Naive thymus-derived CD4-positive, alpha-beta T cell (primary cell): ENCODE measurements around the gene JAZF1. TPM values are rescaled to one million over a fixed set of nuclear protein-coding genes. Genes with fewer than 3 reads are reported as not detected.
A peak's percentile ranks its signal among the peaks of the same experiment; 100 is the strongest.

Experiments used
- ATAC-seq: fragments of 150-1000 bp; cut with Tn5 transposase; 2 replicates; pipeline ENCODE4 v1.10.0; 2021; ENCODE audit warnings: mild to moderate bottlenecking, moderate library complexity
- CTCF ChIA-PET: fragments of 350-600 bp; sonication (Branson Sonifier 250); formaldehyde crosslinking; loops from one replicate; lab custom pipeline; 2021; ENCODE audit warnings: antibody characterized with exemption; lab: Charles Lee
- POLR2A ChIA-PET: fragments of 350-600 bp; sonication (Branson Sonifier 250); formaldehyde crosslinking; loops from one replicate; lab custom pipeline; 2021; ENCODE audit warnings: antibody characterized with exemption, inconsistent platforms; lab: Charles Lee
- DNase-seq, 9 donors: peaks; one replicate each; pipeline versions ENCODE4 v3.0.0 to v3.0.0-alpha.2; 2020 to 2022; ENCODE audit warnings: mixed read lengths in 1 of 9
- H3K27ac ChIP-seq: one replicate; pipeline ENCODE4 v1.7.0; 2013; ENCODE audit warnings: mild to moderate bottlenecking, low read depth, low read length, moderate library complexity
- H3K27me3 ChIP-seq, 2 donors: one replicate each; pipeline ENCODE4 v1.7.0; 2013; ENCODE audit warnings: low read length in 2 of 2, mild to moderate bottlenecking in 2 of 2, moderate library complexity in 2 of 2; ENCODE audit not compliant: control insufficient read depth in 2 of 2, insufficient read depth in 2 of 2
- H3K36me3 ChIP-seq, 3 experiments: 1 replicate in 2 of 3; 2 replicates in 1 of 3; pipeline ENCODE4 v1.7.0; 2013; ENCODE audit warnings: low read length in 3 of 3, mild to moderate bottlenecking in 3 of 3, moderate library complexity in 1 of 3; ENCODE audit not compliant: insufficient read depth in 3 of 3, control insufficient read depth in 2 of 3
- H3K4me1 ChIP-seq, 2 donors: one replicate each; pipeline ENCODE4 v1.7.0; 2013; ENCODE audit warnings: low read length in 2 of 2, mild to moderate bottlenecking in 2 of 2, moderate library complexity in 1 of 2; ENCODE audit not compliant: control insufficient read depth in 2 of 2, insufficient read depth in 2 of 2
- H3K4me3 ChIP-seq: 2 replicates; pipeline ENCODE4 v1.7.0; 2013; ENCODE audit warnings: mild to moderate bottlenecking, low read length
- H3K9me3 ChIP-seq, 3 experiments: 1 replicate in 2 of 3; 2 replicates in 1 of 3; pipeline ENCODE4 v1.7.0; 2013; ENCODE audit warnings: low read length in 3 of 3; ENCODE audit not compliant: control insufficient read depth in 2 of 3
- H3K27ac Mint-ChIP-seq, 9 donors: one replicate each; pipeline ENCODE4 v1.8.0; 2020 to 2022; ENCODE audit warnings: mixed read lengths in 9 of 9, mild to moderate bottlenecking in 8 of 9, moderate library complexity in 5 of 9, inconsistent platforms in 2 of 9
- H3K27me3 Mint-ChIP-seq, 5 donors: one replicate each; pipeline ENCODE4 v1.8.0; 2021 to 2022; ENCODE audit warnings: mixed read lengths in 5 of 5, mild to moderate bottlenecking in 1 of 5
- H3K36me3 Mint-ChIP-seq, 5 donors: one replicate each; pipeline ENCODE4 v1.8.0; 2020 to 2022; ENCODE audit warnings: mixed read lengths in 5 of 5, mild to moderate bottlenecking in 3 of 5, inconsistent platforms in 1 of 5
- H3K4me1 Mint-ChIP-seq, 7 donors: one replicate each; pipeline ENCODE4 v1.8.0; 2020 to 2022; ENCODE audit warnings: mixed read lengths in 7 of 7, mild to moderate bottlenecking in 3 of 7, inconsistent platforms in 1 of 7
- H3K4me3 Mint-ChIP-seq, 10 donors: one replicate each; pipeline ENCODE4 v1.8.0; 2020 to 2022; ENCODE audit warnings: mild to moderate bottlenecking in 10 of 10, mixed read lengths in 10 of 10, moderate library complexity in 6 of 10, inconsistent platforms in 2 of 10
- H3K9me3 Mint-ChIP-seq, 11 donors: one replicate each; pipeline ENCODE4 v1.8.0; 2020 to 2022; ENCODE audit warnings: mixed read lengths in 11 of 11, mild to moderate bottlenecking in 4 of 11, inconsistent platforms in 1 of 11, moderate library complexity in 1 of 11
- intact Hi-C, 2 donors: fragments of 100-400 bp; cut with micrococcal nuclease; formaldehyde crosslinking; loops; one replicate each; pipeline ENCODE4 v1.15.1; 2023
- polyA plus RNA-seq, 2 donors: library from polyadenylated mRNA; unstranded; fragments of 300-500 nt; fragmentation: Illumina TruSeq; gene quantifications; one replicate each; pipeline ENCODE4 v1.2.3, GENCODE V29; 2021
- total RNA-seq, 6 experiments: library from RNA in 5 of 6; stranded (reverse) in 5 of 6; gene quantifications; 1 replicate in 5 of 6; 2 replicates in 1 of 6; pipeline ENCODE4 v1.2.3 and lab custom pipeline; 2021 to 2026

Gene JAZF1
- total and polyA plus RNA-seq, 7 experiments from 2014 or later: 2.0 to 33.1 (median 3.2) TPM

DNA sequence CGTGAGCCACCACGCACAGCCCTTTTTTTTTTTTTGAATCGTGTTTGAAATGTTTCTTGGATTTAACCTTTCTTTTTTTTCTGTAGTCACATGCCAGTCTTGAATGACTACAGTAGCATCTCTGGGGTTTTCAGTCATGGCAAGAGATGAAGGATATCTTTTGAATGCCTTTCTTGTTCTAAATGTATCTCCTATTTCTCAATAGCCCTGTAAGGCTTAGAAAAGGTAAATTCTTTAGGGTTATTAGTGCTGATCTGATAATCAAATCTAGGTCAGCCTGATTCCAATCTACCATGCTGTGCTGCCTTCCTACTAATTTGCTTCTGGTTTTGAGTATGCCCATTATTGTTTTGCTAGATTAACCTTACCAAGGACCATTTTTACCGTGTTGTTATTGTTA is 370.4 kb downstream of the JAZF1 start:
- Histone ChIP-seq H3K36me3 (peaks cover 0 to 14% (median 0%) of the 10 kb centered on the region in 3 experiments), H3K9me3 (no peaks in the 10 kb centered on the region), H3K4me3 (no peak overlapping the region), H3K4me1 (no peaks in the 10 kb centered on the region), H3K27me3 (no peaks in the 10 kb centered on the region), H3K27ac (no peak overlapping the region)
- H3K36me3 Mint-ChIP-seq: peaks cover 0 to 45% (median 18%) of the 10 kb centered on the region in 5 donors
- CTCF ChIA-PET: no interaction called here
- POLR2A ChIA-PET: interaction anchor here (0.6 kb wide), 1 partner anchor 19 kb away, joined by 3 read pairs; no protein-coding TSS in a partner anchor
- H3K27ac Mint-ChIP-seq: peak overlapping the region in 4 of 9 donors; percentile 4 to 36 (median 30)
- DNase-seq (no peak), ATAC-seq (no peak)
- peaks cover 0 to 24% (median 8%) of the 10 kb centered on the region in 7 donors for H3K4me1 Mint-ChIP-seq
- no peak overlapping the region for H3K4me3 Mint-ChIP-seq
- intact Hi-C loops: no loop called here
- H3K27me3 Mint-ChIP-seq: no peaks in the 10 kb centered on the region
- no peaks in the 10 kb centered on the region for H3K9me3 Mint-ChIP-seq

DNA sequence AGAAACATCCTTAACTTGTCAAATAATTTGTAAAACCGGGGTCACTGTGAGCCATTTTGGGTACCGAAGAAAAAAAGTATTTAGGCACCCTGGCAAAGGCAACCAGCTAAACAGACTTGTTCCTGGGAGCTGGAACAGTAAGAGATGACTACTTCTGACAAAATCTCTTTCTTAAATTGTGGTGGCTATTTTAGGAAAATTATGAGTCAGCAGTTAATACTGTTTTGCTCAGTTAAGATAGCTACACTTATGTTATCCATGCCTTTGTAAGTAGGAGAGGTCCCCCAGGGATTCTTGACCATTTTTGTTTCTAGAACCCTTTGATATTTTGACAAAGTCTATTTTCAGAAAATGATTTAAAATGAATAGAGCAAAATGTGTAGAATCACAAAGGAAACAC is 372.0 kb downstream of the JAZF1 start:
- POLR2A ChIA-PET: no interaction called here
- Histone ChIP-seq H3K9me3 (no peaks in the 10 kb centered on the region), H3K27ac (no peak overlapping the region), H3K4me3 (no peak overlapping the region), H3K4me1 (no peaks in the 10 kb centered on the region), H3K36me3 (peaks cover 0 to 20% (median 0%) of the 10 kb centered on the region in 3 experiments), H3K27me3 (no peaks in the 10 kb centered on the region)
- no peak for ATAC-seq
- CTCF ChIA-PET: no interaction called here
- Mint-ChIP-seq H3K36me3 (peaks cover 0 to 49% (median 22%) of the 10 kb centered on the region in 5 donors), H3K27ac (no peak overlapping the region), H3K4me1 (peaks cover 0 to 24% (median 10%) of the 10 kb centered on the region in 7 donors), H3K9me3 (no peaks in the 10 kb centered on the region), H3K27me3 (no peaks in the 10 kb centered on the region), H3K4me3 (no peak overlapping the region)
- intact Hi-C loops: loop anchor here in 1 of 2 donors (5.0 kb wide), 1 partner anchor 51 kb away; no protein-coding TSS in a partner anchor
- DNase-seq: no peak

DNA sequence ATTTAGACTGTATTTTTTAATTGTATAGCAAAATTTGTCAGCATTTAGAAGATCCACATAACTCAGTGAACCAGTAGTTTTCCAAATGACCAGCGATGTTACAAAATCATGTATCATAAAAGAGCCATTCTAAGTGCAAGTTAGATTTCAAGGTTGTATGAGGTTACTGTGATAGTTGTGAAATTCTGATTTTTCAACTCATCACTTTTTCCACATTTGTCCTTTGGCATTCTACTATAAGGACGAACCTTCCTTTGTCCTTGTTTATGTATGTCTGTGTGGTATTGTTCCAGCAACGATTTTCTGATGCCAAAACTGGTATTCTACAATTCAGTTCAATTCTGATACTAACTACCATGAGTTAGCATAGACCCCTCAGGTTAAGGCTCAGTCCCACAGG is 376.5 kb downstream of the JAZF1 start:
- intact Hi-C loops: no loop called here
- Mint-ChIP-seq H3K9me3 (no peaks in the 10 kb centered on the region), H3K27me3 (no peaks in the 10 kb centered on the region), H3K4me1 (peaks cover 0 to 23% (median 3%) of the 10 kb centered on the region in 7 donors), H3K27ac (no peak overlapping the region), H3K36me3 (peaks cover 6 to 45% (median 16%) of the 10 kb centered on the region in 5 donors), H3K4me3 (no peak overlapping the region)
- POLR2A ChIA-PET: no interaction called here
- peaks cover 2 to 27% (median 8%) of the 10 kb centered on the region in 3 experiments for H3K36me3 ChIP-seq
- DNase-seq (no peak), ATAC-seq (no peak)
- H3K4me1 ChIP-seq: no peaks in the 10 kb centered on the region
- H3K27ac ChIP-seq: no peak overlapping the region
- CTCF ChIA-PET: no interaction called here
- no peak overlapping the region for H3K4me3 ChIP-seq
- H3K27me3 ChIP-seq: no peaks in the 10 kb centered on the region
- H3K9me3 ChIP-seq: no peaks in the 10 kb centered on the region

DNA sequence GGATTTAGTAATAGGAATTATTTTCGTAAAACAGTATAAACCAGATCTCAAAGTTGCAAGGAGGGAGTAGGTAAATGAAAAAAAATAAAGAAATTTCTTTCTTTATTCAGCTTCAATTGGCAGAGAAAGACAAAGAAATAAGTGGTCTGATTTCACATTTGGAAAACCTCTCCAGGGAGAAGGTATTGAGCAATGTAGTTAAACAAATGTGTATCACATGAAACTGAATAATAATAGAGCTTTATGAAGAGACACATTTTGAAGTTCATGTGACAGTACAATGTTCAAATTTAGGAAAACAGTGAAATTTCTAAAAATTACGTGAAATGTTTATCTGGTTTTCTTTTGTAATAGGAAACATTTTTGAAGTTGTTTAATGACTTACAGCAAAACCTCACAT is 377.6 kb downstream of the JAZF1 start:
- intact Hi-C loops: loop anchor here in 1 of 2 donors (2.0 kb wide), 1 partner anchor 14 kb away; no protein-coding TSS in a partner anchor
- H3K4me3 Mint-ChIP-seq: no peak overlapping the region
- Histone ChIP-seq H3K9me3 (no peaks in the 10 kb centered on the region), H3K4me1 (no peaks in the 10 kb centered on the region), H3K27ac (no peak overlapping the region), H3K27me3 (no peaks in the 10 kb centered on the region), H3K4me3 (no peak overlapping the region), H3K36me3 (peaks cover 4 to 29% (median 8%) of the 10 kb centered on the region in 3 experiments)
- peaks cover 10 to 42% (median 18%) of the 10 kb centered on the region in 5 donors for H3K36me3 Mint-ChIP-seq
- DNase-seq (no peak), ATAC-seq (no peak)
- ChIA-PET POLR2A (no interaction called here), CTCF (interaction anchor here (0.6 to 1.4 kb wide), 2 partner anchors 95 to 218 kb away, joined by 3 to 4 read pairs; no protein-coding TSS in a partner anchor)
- H3K27ac Mint-ChIP-seq: no peak overlapping the region
- H3K4me1 Mint-ChIP-seq: peaks cover 0 to 24% (median 5%) of the 10 kb centered on the region in 7 donors
- H3K9me3 Mint-ChIP-seq: no peaks in the 10 kb centered on the region
- H3K27me3 Mint-ChIP-seq: no peaks in the 10 kb centered on the region

DNA sequence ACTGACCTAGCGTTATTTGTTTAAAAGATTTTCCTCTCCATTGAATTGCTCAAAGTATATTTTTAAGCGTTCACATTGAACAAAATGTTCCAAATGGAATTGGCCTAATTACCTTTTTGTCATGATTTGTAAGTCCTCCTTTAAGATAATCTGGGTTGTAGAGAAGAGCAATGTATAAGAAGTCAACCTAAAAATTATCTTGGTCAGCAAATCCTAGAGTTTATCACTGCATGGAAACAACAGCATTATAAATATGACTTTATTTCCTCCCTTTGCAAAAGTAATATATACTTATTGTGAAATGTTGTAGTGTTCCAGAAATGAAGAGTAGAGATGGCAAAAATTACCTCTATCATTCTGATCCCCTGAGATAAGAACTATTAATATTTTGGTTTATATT is 381.4 kb downstream of the JAZF1 start:
- H3K4me3 Mint-ChIP-seq: no peak overlapping the region
- H3K4me3 ChIP-seq: no peak overlapping the region
- no peak overlapping the region for H3K27ac ChIP-seq
- H3K27ac Mint-ChIP-seq: peak overlapping the region in 1 of 9 donors; percentile 13
- no peak for ATAC-seq
- POLR2A ChIA-PET: no interaction called here
- H3K27me3 ChIP-seq: no peaks in the 10 kb centered on the region
- peaks cover 4 to 38% (median 15%) of the 10 kb centered on the region in 3 experiments for H3K36me3 ChIP-seq
- no peaks in the 10 kb centered on the region for H3K4me1 ChIP-seq
- DNase-seq: no peak
- intact Hi-C loops: no loop called here
- peaks cover 12 to 46% (median 22%) of the 10 kb centered on the region in 5 donors for H3K36me3 Mint-ChIP-seq
- peaks cover 0 to 19% (median 0%) of the 10 kb centered on the region in 7 donors for H3K4me1 Mint-ChIP-seq
- no peaks in the 10 kb centered on the region for H3K9me3 Mint-ChIP-seq
- CTCF ChIA-PET: no interaction called here
- H3K9me3 ChIP-seq: no peaks in the 10 kb centered on the region
- H3K27me3 Mint-ChIP-seq: no peaks in the 10 kb centered on the region

DNA sequence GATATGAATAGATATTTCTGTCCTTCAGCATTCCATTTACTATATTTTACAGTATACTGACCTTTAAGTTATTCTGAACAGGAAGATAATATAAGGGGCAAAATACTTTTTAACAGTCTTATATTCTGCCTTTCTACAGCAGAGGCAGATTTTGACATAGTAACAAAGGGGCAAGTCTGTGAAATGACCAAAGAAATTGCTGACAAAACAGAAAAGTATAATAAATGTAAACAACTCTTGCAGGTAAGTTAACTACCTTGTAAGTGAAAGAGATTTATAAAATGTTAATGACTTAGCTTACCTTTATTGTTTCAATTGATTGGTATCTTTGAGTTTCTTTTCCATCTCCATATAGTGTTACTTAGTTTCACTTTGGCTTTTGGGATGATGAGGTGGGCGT is 384.6 kb downstream of the JAZF1 start:
- no peaks in the 10 kb centered on the region for H3K9me3 Mint-ChIP-seq
- DNase-seq: no peak
- H3K4me1 Mint-ChIP-seq: peaks cover 0 to 7% (median 0%) of the 10 kb centered on the region in 7 donors
- ChIA-PET POLR2A (no interaction called here), CTCF (interaction anchor here (1.2 kb wide), 1 partner anchor 225 kb away, joined by 3 read pairs; no protein-coding TSS in a partner anchor)
- Histone ChIP-seq H3K27ac (no peak overlapping the region), H3K27me3 (no peaks in the 10 kb centered on the region), H3K36me3 (peaks cover 4 to 43% (median 23%) of the 10 kb centered on the region in 3 experiments), H3K4me3 (no peak overlapping the region), H3K9me3 (no peaks in the 10 kb centered on the region), H3K4me1 (no peaks in the 10 kb centered on the region)
- intact Hi-C loops: no loop called here
- no peak overlapping the region for H3K4me3 Mint-ChIP-seq
- no peaks in the 10 kb centered on the region for H3K27me3 Mint-ChIP-seq
- no peak overlapping the region for H3K27ac Mint-ChIP-seq
- H3K36me3 Mint-ChIP-seq: peaks cover 8 to 46% (median 21%) of the 10 kb centered on the region in 5 donors
- ATAC-seq: no peak

DNA sequence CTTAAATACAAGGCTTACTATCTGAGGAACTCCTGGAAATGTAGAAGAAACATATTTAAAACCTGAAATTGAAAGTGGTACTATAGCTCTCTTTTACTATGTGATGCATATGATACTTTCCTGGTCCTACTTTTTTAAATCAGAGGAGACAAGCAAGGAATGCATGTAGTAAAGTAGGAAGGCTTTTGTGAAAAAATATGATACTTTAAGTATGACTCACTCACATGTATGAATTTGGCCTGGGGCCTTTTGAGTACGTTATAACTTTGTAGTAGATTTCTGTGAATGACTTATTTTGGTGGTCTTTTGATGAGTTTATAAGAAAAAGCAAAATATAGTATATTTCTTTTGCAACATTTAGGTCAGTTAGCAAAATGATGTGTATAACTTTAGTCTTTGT is 386.8 kb downstream of the JAZF1 start:
- no peak for DNase-seq
- no peaks in the 10 kb centered on the region for H3K4me1 ChIP-seq
- H3K36me3 Mint-ChIP-seq: peaks cover 4 to 49% (median 20%) of the 10 kb centered on the region in 5 donors
- H3K27ac Mint-ChIP-seq: no peak overlapping the region
- no peak overlapping the region for H3K27ac ChIP-seq
- H3K9me3 Mint-ChIP-seq: no peaks in the 10 kb centered on the region
- peaks cover under 1 to 41% (median 23%) of the 10 kb centered on the region in 3 experiments for H3K36me3 ChIP-seq
- POLR2A ChIA-PET: no interaction called here
- H3K4me3 Mint-ChIP-seq: no peak overlapping the region
- H3K4me1 Mint-ChIP-seq: peaks cover 0 to 5% (median 0%) of the 10 kb centered on the region in 7 donors
- intact Hi-C loops: no loop called here
- H3K27me3 ChIP-seq: no peaks in the 10 kb centered on the region
- ATAC-seq: no peak
- CTCF ChIA-PET: no interaction called here
- no peak overlapping the region for H3K4me3 ChIP-seq
- H3K27me3 Mint-ChIP-seq: no peaks in the 10 kb centered on the region
- no peaks in the 10 kb centered on the region for H3K9me3 ChIP-seq
